HG02885 (cell line): Measurements from ENCODE around the gene FBXW4.

Source experiments
- ATAC-seq: cut with Tn5 transposase; IDR thresholded peaks from one replicate; pipeline ENCODE4 v1.9.1; 2021; ENCODE audit warnings: mild to moderate bottlenecking; ENCODE audit not compliant: unreplicated experiment, poor library complexity

FBXW4 gene

GRCh38 chr10:101619983-101620382 is 75.0 kb downstream of the FBXW4 start:
- no peak for ATAC-seq

GRCh38 chr10:101618871-101619270 is 76.1 kb downstream of the FBXW4 start:
- no peak for ATAC-seq

GRCh38 chr10:101617824-101618568 is 77.0 kb downstream of the FBXW4 start:
- ATAC-seq: peak; percentile 14

GRCh38 chr10:101617102-101617823 is 77.7 kb downstream of the FBXW4 start:
- peak; percentile 69 for ATAC-seq

- no peak for ATAC-seq
Observed at GRCh38 chr10:101616415-101617101, 78.4 kb downstream of the FBXW4 start.

GRCh38 chr10:101615525-101616116 is 79.3 kb downstream of the FBXW4 start:
- no peak for ATAC-seq

- ATAC-seq: no peak
Observed at GRCh38 chr10:101614663-101615524, 80.1 kb downstream of the FBXW4 start.

GRCh38 chr10:101613646-101614045 is 81.3 kb downstream of the FBXW4 start:
- no peak for ATAC-seq

- no peak for ATAC-seq
Observed at GRCh38 chr10:101612872-101613271, 82.1 kb downstream of the FBXW4 start.

GRCh38 chr10:101612086-101612485 is 82.9 kb downstream of the FBXW4 start:
- ATAC-seq: no peak

GRCh38 chr10:101611096-101611905 is 83.7 kb downstream of the FBXW4 start:
- ATAC-seq: no peak

GRCh38 chr10:101609481-101609880 is 85.5 kb downstream of the FBXW4 start:
- no peak for ATAC-seq

- no peak for ATAC-seq
Observed at GRCh38 chr10:101607124-101607523, 87.8 kb downstream of the FBXW4 start.

- peak; percentile 59 for ATAC-seq
Observed at GRCh38 chr10:101602761-101603398, 92.1 kb downstream of the FBXW4 start.

GRCh38 chr10:101601541-101601940 is 93.4 kb downstream of the FBXW4 start:
- no peak for ATAC-seq

GRCh38 chr10:101597091-101597900 is 97.7 kb downstream of the FBXW4 start:
- no peak for ATAC-seq

- ATAC-seq: no peak
Observed at GRCh38 chr10:101595591-101596433, 99.2 kb downstream of the FBXW4 start.
